SK-N-SH treated with all-trans-retinoic acid at 6 μM for 48 hours (cell line): Measurements from ENCODE around the gene TAF1B.

ENCODE experiments used
- ATAC-seq: fragments of 200-7000 bp; cut with Tn5 transposase; 3 replicates; pipeline ENCODE4 v1.9.1; 2020; ENCODE audit warnings: mild to moderate bottlenecking, moderate library complexity
- ARNTL ChIP-seq: fragments of 450-650 bp; formaldehyde crosslinking; IDR thresholded peaks from 2 replicates; pipeline ENCODE4 v1.5.0; 2020; ENCODE audit warnings: low read depth, mild to moderate bottlenecking, moderate library complexity, borderline replicate concordance
- BACH2 ChIP-seq: fragments of 250-450 bp; sonication (Bioruptor Pico); IDR thresholded peaks from 2 replicates; pipeline ENCODE4 v1.9.0; 2021; ENCODE audit warnings: mild to moderate bottlenecking, borderline replicate concordance
- CSDC2 ChIP-seq: fragments of 250-450 bp; sonication (Bioruptor Pico); IDR thresholded peaks from 2 replicates; pipeline ENCODE4 v1.5.0; 2020; ENCODE audit warnings: mild to moderate bottlenecking, moderate library complexity
- ESRRG ChIP-seq: fragments of 250-450 bp; sonication (Bioruptor Pico); IDR thresholded peaks from 2 replicates; pipeline ENCODE4 v1.6.1; 2021; ENCODE audit warnings: mild to moderate bottlenecking
- GLIS3 ChIP-seq: fragments of 250-450 bp; sonication (Bioruptor Pico); IDR thresholded peaks from 2 replicates; pipeline ENCODE4 v1.5.0; 2020; ENCODE audit warnings: mild to moderate bottlenecking, moderate library complexity
- ISL1 ChIP-seq: fragments of 250-450 bp; sonication (Bioruptor Pico); IDR thresholded peaks from 2 replicates; pipeline ENCODE4 v2.1.2; 2022; ENCODE audit warnings: mild to moderate bottlenecking, moderate library complexity
- OSR1 ChIP-seq: fragments of 250-450 bp; sonication (Bioruptor Pico); IDR thresholded peaks from 2 replicates; pipeline ENCODE4 v1.8.0; 2022; ENCODE audit warnings: moderate library complexity, mild to moderate bottlenecking, inconsistent platforms
- PPARA ChIP-seq: fragments of 250-450 bp; sonication (Bioruptor Pico); IDR thresholded peaks from 2 replicates; pipeline ENCODE4 v1.5.0; 2020; ENCODE audit warnings: mild to moderate bottlenecking, borderline replicate concordance
- RARB ChIP-seq: fragments of 250-450 bp; sonication (Bioruptor Pico); IDR thresholded peaks from 2 replicates; pipeline ENCODE4 v1.8.0; 2021; ENCODE audit warnings: mild to moderate bottlenecking, moderate library complexity
- SNAI2 ChIP-seq: fragments of 250-450 bp; sonication (Bioruptor Pico); IDR thresholded peaks from 2 replicates; pipeline ENCODE4 v1.5.0; 2020; ENCODE audit warnings: mild to moderate bottlenecking, moderate library complexity
- TCF4 ChIP-seq: fragments of 250-450 bp; sonication (Bioruptor Pico); IDR thresholded peaks from 2 replicates; pipeline ENCODE4 v1.8.0; 2021; ENCODE audit warnings: mild to moderate bottlenecking, moderate library complexity, borderline replicate concordance
- ZC3H10 ChIP-seq: fragments of 250-450 bp; sonication (Bioruptor Pico); IDR thresholded peaks from 2 replicates; pipeline ENCODE4 v1.5.1; 2021; ENCODE audit warnings: mild to moderate bottlenecking, moderate library complexity
- ZFP3 ChIP-seq: fragments of 250-450 bp; sonication (Bioruptor Pico); IDR thresholded peaks from 2 replicates; pipeline ENCODE4 v1.5.0; 2020; ENCODE audit warnings: mild to moderate bottlenecking, moderate library complexity
- ZNF565 ChIP-seq: fragments of 450-650 bp; formaldehyde crosslinking; conservative IDR thresholded peaks from 2 replicates; pipeline ENCODE4 v1.5.0; 2020; ENCODE audit warnings: low read depth, mild to moderate bottlenecking, moderate library complexity
- ZNF70 ChIP-seq: fragments of 450-650 bp; formaldehyde crosslinking; IDR thresholded peaks from 2 replicates; pipeline ENCODE4 v1.5.0; 2020; ENCODE audit warnings: mild to moderate bottlenecking, moderate library complexity
- ZNF8 ChIP-seq: fragments of 450-650 bp; formaldehyde crosslinking; IDR thresholded peaks from 2 replicates; pipeline ENCODE4 v1.5.0; 2020; ENCODE audit warnings: mild to moderate bottlenecking, moderate library complexity
- TF ChIP-seq, protein P1 (sequence below): fragments of 250-450 bp; sonication (Bioruptor Pico); IDR thresholded peaks from 2 replicates; pipeline ENCODE4 v1.5.1; 2021; ENCODE audit warnings: mild to moderate bottlenecking, moderate library complexity
- TF ChIP-seq, protein P2 (sequence below): fragments of 250-450 bp; sonication (Bioruptor Pico); IDR thresholded peaks from 2 replicates; pipeline ENCODE4 v1.8.0; 2021; ENCODE audit warnings: low read depth, mild to moderate bottlenecking, moderate library complexity, borderline replicate concordance
- TF ChIP-seq, protein P3 (sequence below): fragments of 250-450 bp; sonication (Bioruptor Pico); IDR thresholded peaks from 2 replicates; pipeline ENCODE4 v1.8.0; 2020; ENCODE audit warnings: mild to moderate bottlenecking, moderate library complexity, borderline replicate concordance

Gene TAF1B

DNA sequence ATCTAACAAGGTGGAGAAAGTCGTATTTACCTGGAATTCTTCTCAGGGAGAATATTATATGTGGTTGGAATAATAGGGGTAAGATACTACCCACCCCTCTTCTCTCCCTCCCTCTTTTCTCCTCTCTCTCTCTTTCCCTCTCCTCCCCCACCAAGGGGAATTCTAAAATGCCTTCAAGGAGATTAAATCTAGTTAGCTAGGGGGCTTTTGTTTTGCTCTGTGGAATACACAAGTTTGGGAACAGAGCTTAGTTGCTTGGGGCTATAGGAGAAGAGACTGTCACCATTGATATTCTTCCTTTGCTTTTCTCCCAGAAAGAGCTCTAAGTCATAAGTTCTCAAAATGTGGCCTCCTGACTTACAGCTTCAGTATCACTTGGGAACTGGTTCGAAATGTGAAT is 34.5 kb downstream of the TAF1B start:
- ATAC-seq = no peak
- TF ChIP-seq GLIS3 (CRISPR knock-in tag) (no peak), RARB (CRISPR knock-in tag) (no peak), OSR1 (CRISPR knock-in tag) (no peak), BACH2 (CRISPR knock-in tag) (no peak)
- TF ChIP-seq, protein P1, sequence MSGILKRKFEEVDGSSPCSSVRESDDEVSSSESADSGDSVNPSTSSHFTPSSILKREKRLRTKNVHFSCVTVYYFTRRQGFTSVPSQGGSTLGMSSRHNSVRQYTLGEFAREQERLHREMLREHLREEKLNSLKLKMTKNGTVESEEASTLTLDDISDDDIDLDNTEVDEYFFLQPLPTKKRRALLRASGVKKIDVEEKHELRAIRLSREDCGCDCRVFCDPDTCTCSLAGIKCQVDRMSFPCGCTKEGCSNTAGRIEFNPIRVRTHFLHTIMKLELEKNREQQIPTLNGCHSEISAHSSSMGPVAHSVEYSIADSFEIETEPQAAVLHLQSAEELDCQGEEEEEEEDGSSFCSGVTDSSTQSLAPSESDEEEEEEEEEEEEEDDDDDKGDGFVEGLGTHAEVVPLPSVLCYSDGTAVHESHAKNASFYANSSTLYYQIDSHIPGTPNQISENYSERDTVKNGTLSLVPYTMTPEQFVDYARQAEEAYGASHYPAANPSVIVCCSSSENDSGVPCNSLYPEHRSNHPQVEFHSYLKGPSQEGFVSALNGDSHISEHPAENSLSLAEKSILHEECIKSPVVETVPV = no peak

DNA sequence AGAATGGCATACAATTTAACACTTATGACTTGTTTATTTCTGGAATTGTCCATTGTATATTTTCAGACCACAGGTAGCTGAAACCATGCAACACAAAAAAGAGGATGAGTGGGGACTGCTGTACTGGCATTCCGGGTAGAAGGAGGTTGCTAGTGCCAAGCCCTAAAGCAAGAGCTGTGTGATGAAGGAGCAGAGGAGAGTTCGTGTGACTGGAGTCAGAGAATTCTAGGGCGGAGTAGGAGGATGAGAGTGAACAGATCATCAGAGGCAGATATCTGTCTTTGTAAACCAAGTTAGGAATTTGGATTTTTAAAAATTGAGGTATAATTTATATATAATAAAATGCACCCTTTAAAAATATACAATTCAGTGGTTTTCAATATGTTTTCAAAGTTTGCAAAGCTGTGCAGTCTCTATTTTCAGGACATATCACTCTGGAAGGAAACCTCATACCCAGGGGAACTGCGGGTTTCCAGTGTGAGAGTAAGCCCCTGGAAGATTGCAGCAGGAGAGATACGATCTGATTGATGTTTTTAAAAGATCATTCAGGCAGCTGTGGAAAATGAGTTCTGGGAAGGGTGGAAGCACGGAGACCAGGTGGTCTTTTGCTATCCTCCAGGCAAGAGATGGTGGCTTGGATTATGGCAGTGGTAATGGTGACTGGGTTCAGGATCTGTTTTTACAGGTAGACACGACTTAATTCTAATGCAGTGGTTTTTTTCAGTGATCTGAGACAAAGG is 36.4 kb downstream of the TAF1B start:
- no peak for ATAC-seq
- TF ChIP-seq ESRRG (CRISPR knock-in tag) = no peak

DNA sequence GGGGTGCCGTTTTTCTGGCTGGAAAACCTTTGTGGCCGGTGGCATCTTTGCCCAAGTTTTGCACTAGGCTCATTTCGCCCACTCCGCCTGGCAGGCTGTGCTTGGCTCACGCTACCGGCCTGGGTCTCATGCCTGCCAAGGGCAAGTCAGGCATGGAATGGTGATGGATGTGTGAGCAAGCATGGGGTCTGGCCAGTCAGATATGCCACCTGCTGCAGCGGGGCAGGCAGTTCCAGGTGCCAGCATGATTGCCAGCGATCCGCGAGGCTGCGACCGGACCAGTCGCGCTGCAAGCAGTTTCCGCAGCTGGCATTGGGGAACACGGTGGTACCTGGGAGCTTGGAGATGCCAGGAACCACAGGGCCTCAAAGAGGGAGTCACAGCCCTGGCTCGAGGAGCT is 40.6 kb downstream of the TAF1B start:
- ATAC-seq = no peak
- TF ChIP-seq ZFP3 (CRISPR knock-in tag) (no peak), RARB (CRISPR knock-in tag) (no peak), TCF4 (no peak)

DNA sequence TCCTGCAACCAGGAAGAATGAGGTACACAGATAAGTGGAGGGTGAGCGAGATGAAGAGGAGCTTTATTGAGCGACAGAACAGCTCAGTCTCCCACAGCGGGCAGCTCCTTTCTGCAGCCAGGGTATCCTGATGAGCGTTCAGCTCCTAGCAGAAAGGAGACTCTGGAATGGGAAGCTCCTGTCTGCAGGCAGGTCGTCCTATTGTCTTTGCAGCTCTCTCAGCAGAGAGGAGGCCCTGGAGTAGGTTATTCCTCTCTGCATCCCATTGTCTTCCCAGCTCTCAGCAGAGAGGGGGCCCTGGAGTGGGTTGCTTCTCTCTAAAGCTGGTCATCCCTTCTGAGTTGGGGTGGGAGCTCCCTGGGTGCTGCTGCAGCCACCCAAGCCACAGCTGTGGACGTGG is 41.2 kb downstream of the TAF1B start:
- no peak for TF ChIP-seq RARB (CRISPR knock-in tag)
- TF ChIP-seq, protein P1 = no peak
- no peak for TF ChIP-seq GLIS3 (CRISPR knock-in tag)
- no peak for TF ChIP-seq ARNTL (CRISPR knock-in tag)
- no peak for TF ChIP-seq ESRRG (CRISPR knock-in tag)
- TF ChIP-seq ZNF70 (CRISPR knock-in tag) = no peak
- TF ChIP-seq ZNF565 (CRISPR knock-in tag) = no peak
- TF ChIP-seq, protein P2, sequence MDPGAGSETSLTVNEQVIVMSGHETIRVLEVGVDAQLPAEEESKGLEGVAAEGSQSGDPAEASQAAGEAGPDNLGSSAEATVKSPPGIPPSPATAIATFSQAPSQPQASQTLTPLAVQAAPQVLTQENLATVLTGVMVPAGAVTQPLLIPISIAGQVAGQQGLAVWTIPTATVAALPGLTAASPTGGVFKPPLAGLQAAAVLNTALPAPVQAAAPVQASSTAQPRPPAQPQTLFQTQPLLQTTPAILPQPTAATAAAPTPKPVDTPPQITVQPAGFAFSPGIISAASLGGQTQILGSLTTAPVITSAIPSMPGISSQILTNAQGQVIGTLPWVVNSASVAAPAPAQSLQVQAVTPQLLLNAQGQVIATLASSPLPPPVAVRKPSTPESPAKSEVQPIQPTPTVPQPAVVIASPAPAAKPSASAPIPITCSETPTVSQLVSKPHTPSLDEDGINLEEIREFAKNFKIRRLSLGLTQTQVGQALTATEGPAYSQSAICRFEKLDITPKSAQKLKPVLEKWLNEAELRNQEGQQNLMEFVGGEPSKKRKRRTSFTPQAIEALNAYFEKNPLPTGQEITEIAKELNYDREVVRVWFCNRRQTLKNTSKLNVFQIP (CRISPR knock-in tag) = no peak
- TF ChIP-seq BACH2 (CRISPR knock-in tag) = no peak
- TF ChIP-seq ZC3H10 (CRISPR knock-in tag) = no peak
- TF ChIP-seq ZNF8 (CRISPR knock-in tag) = no peak
- TF ChIP-seq SNAI2 (CRISPR knock-in tag) = no peak
- TF ChIP-seq, protein P3, sequence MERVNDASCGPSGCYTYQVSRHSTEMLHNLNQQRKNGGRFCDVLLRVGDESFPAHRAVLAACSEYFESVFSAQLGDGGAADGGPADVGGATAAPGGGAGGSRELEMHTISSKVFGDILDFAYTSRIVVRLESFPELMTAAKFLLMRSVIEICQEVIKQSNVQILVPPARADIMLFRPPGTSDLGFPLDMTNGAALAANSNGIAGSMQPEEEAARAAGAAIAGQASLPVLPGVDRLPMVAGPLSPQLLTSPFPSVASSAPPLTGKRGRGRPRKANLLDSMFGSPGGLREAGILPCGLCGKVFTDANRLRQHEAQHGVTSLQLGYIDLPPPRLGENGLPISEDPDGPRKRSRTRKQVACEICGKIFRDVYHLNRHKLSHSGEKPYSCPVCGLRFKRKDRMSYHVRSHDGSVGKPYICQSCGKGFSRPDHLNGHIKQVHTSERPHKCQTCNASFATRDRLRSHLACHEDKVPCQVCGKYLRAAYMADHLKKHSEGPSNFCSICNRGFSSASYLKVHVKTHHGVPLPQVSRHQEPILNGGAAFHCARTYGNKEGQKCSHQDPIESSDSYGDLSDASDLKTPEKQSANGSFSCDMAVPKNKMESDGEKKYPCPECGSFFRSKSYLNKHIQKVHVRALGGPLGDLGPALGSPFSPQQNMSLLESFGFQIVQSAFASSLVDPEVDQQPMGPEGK (CRISPR knock-in tag) = no peak
- no peak for ATAC-seq

DNA sequence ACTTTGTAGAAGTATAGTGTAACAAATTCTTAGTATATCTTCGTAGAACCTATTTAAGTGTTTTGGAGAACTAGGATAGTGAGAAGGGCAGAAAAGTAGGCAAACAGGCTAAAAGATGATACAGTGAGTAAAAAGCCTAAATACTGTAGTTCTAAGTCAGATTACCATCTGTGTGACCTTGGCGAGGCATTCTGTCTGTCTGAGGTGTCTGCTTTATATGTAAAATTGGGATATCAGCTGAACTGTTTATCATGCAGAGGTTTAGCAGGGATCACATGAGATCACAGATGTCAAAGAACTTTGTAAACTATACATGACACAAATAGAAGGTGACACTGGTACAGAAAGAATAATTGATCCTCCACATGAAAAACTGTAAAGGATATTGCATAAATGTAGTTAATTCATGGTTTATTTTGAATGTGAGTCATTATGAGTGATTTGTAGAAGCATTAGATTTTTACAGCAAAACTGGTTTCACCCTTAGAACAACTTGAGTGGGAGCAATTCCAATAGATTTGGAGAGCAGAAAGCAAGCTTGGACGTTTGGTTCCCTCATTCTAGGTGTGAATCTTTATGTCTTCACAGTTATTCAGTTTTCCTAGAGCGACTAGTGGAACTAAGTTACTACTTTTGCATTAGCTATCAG is 41.9 kb downstream of the TAF1B start:
- ATAC-seq = no peak
- TF ChIP-seq ZNF8 (CRISPR knock-in tag) (no peak), ISL1 (CRISPR knock-in tag) (no peak), BACH2 (CRISPR knock-in tag) (no peak), ZC3H10 (CRISPR knock-in tag) (no peak), ZNF565 (CRISPR knock-in tag) (no peak), PPARA (CRISPR knock-in tag) (no peak), ZFP3 (CRISPR knock-in tag) (no peak), CSDC2 (CRISPR knock-in tag) (no peak), ZNF70 (CRISPR knock-in tag) (no peak), TCF4 (no peak), ARNTL (CRISPR knock-in tag) (no peak)
